ENCODE data around the gene C9orf40. TPM values are rescaled to one million over a fixed set of nuclear protein-coding genes. Genes with fewer than 3 reads are reported as not detected.

Gene C9orf40, protein sequence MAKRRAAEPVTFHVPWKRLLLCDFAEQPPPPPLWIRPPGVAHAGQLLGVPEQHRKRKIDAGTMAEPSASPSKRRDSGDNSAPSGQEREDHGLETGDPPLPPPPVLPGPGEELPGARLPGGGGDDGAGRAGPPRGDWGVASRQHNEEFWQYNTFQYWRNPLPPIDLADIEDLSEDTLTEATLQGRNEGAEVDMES
- total RNA-seq = 1 to 10 TPM; 1.9 to 2.5 TPM
- 4.4 to 6.6 reads per million in 2 donors for total RNA-seq

- no peaks in the 10 kb centered on the region for H3K9me3 ChIP-seq (ENCODE audit: control insufficient read depth, low read length, poor library complexity, severe bottlenecking)
- DNase-seq (peak; percentile 82 to 94 (median 84)), ATAC-seq (peak; percentile 90)
- peak within 1 kb of the TSS; percentile 92 for H3K27ac Mint-ChIP-seq
- no peaks in the 10 kb centered on the region for H3K27me3 Mint-ChIP-seq
- peaks cover 2% of the 10 kb centered on the region for H3K36me3 Mint-ChIP-seq (ENCODE audit: low read depth)
- H3K4me1 Mint-ChIP-seq = peaks cover 17% of the 10 kb centered on the region
- H3K4me3 Mint-ChIP-seq = peak within 1 kb of the TSS; percentile 98
Measured at GRCh38 chr9:74952201-74953151, at the start of gene C9orf40. Gene C9orf40 (minus strand): TSS chr9:74952912. CDS start chr9:74952611, 301 bp downstream.

DNA sequence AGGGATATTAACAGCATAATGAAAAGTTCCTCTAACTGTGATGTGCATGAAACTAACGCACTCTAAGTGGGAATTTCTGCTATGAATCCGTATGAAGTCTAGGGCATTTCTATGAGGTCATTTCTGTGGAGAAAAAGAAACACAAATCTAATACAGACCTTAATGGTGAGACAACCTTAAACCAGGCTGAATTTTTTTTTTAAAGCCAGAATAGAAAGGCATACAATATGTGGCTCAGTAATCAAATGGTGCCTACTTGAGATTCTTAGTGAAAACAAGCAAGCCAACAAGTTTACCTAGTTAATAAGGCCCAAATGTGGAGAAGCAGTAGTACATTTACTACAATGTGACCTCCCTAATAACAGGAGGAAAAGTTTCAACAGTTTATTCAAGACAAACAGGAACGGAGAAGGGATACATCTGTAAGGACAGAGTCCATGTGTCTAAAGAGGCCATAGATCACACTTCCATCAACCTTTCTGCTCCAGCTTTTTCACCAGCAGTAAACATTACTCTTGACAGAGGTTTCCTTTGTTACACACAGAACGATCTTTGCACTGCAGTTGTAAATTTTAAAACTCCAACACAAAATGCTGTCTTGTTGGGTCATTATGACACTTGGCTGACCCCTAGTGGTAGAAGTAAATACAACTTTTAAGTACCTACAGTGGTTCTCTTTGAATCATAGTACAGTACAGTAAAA lies 49.2 kb upstream of the C9orf40 start:
- Mint-ChIP-seq H3K4me3 (no peak overlapping the region), H3K27me3 (no peaks in the 10 kb centered on the region), H3K27ac (no peak overlapping the region), H3K4me1 (peaks cover 13% of the 10 kb centered on the region), H3K36me3 (ENCODE audit: low read depth) (peaks cover 11% of the 10 kb centered on the region)
- DNase-seq (no peak), ATAC-seq (peak; percentile 93)
- no peaks in the 10 kb centered on the region for H3K9me3 ChIP-seq (ENCODE audit: control insufficient read depth, low read length, poor library complexity, severe bottlenecking)

GRCh38 chr9:75000835-75001234 lies 48.1 kb upstream of the C9orf40 start:
- Mint-ChIP-seq H3K27me3 (no peaks in the 10 kb centered on the region), H3K27ac (no peak overlapping the region), H3K36me3 (ENCODE audit: low read depth) (peaks cover 11% of the 10 kb centered on the region), H3K4me1 (peaks cover 13% of the 10 kb centered on the region), H3K4me3 (no peak overlapping the region)
- no peaks in the 10 kb centered on the region for H3K9me3 ChIP-seq (ENCODE audit: control insufficient read depth, low read length, poor library complexity, severe bottlenecking)
- ATAC-seq (no peak), DNase-seq (no peak)

DNA sequence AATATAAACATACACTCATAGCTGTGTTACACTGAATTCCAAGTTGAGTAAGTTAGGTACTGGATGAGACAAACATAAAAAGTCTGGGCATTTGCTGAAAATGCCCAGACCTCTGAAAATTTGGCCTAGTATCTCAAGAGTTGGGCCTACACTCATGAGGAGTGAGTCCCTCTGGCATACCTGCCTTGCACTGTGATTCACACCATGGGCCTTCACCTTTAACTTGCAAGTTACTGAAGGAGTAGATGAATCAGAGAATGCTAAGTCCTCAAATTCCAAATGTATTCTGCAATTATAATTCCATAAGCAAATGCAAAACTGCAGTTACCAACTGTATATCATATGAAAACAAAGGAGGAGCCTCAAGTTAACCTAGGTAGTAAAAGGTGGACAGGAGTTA lies 32.3 kb upstream of the C9orf40 start:
- H3K4me3 Mint-ChIP-seq = no peak overlapping the region
- ATAC-seq (no peak), DNase-seq (no peak)
- H3K36me3 Mint-ChIP-seq (ENCODE audit: low read depth) = peaks cover 3% of the 10 kb centered on the region
- no peaks in the 10 kb centered on the region for H3K9me3 ChIP-seq (ENCODE audit: control insufficient read depth, low read length, poor library complexity, severe bottlenecking)
- H3K27me3 Mint-ChIP-seq = no peaks in the 10 kb centered on the region
- H3K27ac Mint-ChIP-seq = no peak overlapping the region
- H3K4me1 Mint-ChIP-seq = peaks cover 12% of the 10 kb centered on the region

DNA sequence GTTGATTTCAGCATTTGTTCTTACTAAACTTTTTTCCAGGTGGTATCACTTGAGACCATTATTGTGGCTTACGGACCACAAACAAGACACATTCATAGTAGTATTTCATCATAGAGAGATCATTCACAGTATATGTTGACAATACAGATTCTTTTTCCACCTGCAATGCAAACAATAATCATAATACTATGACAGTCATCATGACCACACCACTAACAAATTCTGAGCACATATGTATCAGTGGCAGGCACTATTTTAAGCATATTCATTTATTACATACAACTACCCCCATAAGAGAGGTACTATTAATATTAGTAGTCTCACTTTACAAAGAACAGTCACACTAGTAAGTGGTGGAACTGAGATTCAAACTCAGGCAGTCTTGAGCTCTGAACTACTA lies 31.0 kb upstream of the C9orf40 start:
- H3K4me3 Mint-ChIP-seq = no peak overlapping the region
- peaks cover 2% of the 10 kb centered on the region for H3K36me3 Mint-ChIP-seq (ENCODE audit: low read depth)
- no peaks in the 10 kb centered on the region for H3K27me3 Mint-ChIP-seq
- peaks cover 7% of the 10 kb centered on the region for H3K4me1 Mint-ChIP-seq
- ATAC-seq = no peak
- H3K9me3 ChIP-seq (ENCODE audit: control insufficient read depth, low read length, poor library complexity, severe bottlenecking) = no peaks in the 10 kb centered on the region
- H3K27ac Mint-ChIP-seq = no peak overlapping the region
- DNase-seq = no peak

GRCh38 chr9:74979844-74980243 lies 27.1 kb upstream of the C9orf40 start:
- Mint-ChIP-seq H3K4me1 (no peaks in the 10 kb centered on the region), H3K27ac (no peak overlapping the region)

DNA sequence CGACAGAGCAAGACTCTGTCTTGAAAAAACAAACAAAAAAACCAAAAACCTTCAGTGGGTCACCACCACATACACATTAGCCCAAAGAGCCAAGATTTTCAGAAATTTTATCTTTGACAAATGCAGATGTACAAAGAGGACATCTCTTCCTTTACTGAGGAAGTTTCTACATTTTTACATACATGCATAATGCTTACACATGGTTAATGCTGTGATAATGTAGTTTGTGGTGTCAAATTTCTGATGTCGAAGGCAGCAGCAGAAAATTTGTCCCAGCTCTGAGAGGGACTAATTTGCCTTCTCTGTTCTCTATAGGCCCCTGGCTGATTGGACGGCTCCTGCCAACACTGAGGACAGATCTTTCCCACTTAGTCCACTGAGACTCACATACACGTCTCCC lies 24.6 kb upstream of the C9orf40 start:
- H3K9me3 ChIP-seq (ENCODE audit: control insufficient read depth, low read length, poor library complexity, severe bottlenecking) = no peaks in the 10 kb centered on the region
- DNase-seq (no peak), ATAC-seq (no peak)
- Mint-ChIP-seq H3K4me3 (no peak overlapping the region), H3K27me3 (no peaks in the 10 kb centered on the region), H3K36me3 (ENCODE audit: low read depth) (no peaks in the 10 kb centered on the region), H3K27ac (no peak overlapping the region), H3K4me1 (peaks cover 7% of the 10 kb centered on the region)

More at GRCh38 chr9:74979844-74980243, 27.1 kb upstream of the C9orf40 start:
- no peak overlapping the region for H3K4me3 Mint-ChIP-seq
- DNase-seq = no peak
- no peak for ATAC-seq
- H3K9me3 ChIP-seq (ENCODE audit: control insufficient read depth, low read length, poor library complexity, severe bottlenecking) = no peaks in the 10 kb centered on the region
- H3K36me3 Mint-ChIP-seq (ENCODE audit: low read depth) = no peaks in the 10 kb centered on the region
- H3K27me3 Mint-ChIP-seq = no peaks in the 10 kb centered on the region

DNA sequence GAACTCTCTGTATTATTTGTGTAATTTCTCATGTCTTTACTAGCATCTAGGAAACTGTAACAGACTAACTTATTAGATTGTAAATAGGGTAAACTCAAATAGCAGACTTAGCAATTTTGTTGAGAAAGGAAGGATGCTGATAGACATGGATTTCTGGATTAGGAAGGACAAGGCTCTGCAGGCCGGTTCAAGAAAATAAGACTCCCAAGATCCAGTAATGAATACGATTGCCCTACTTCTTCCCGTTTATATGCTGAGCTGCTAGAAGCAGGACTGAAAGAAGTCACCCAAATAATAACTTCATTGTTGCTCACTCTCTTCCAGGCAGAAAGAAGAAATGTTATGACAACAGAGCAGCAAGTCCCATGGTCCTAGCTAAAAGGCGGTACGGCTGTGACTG lies 22.8 kb upstream of the C9orf40 start:
- ATAC-seq = no peak
- H3K9me3 ChIP-seq (ENCODE audit: control insufficient read depth, low read length, poor library complexity, severe bottlenecking) = no peaks in the 10 kb centered on the region
- H3K36me3 Mint-ChIP-seq (ENCODE audit: low read depth) = peaks cover 2% of the 10 kb centered on the region
- H3K4me3 Mint-ChIP-seq = no peak overlapping the region
- DNase-seq = no peak
- H3K27ac Mint-ChIP-seq = no peak overlapping the region
- no peaks in the 10 kb centered on the region for H3K27me3 Mint-ChIP-seq
- H3K4me1 Mint-ChIP-seq = peaks cover 7% of the 10 kb centered on the region

GRCh38 chr9:74974558-74974957 lies 21.8 kb upstream of the C9orf40 start:
- ATAC-seq = no peak
- DNase-seq = no peak
- no peak overlapping the region for H3K27ac Mint-ChIP-seq
- peaks cover 7% of the 10 kb centered on the region for H3K4me1 Mint-ChIP-seq
- H3K36me3 Mint-ChIP-seq (ENCODE audit: low read depth) = peaks cover 2% of the 10 kb centered on the region
- H3K9me3 ChIP-seq (ENCODE audit: control insufficient read depth, low read length, poor library complexity, severe bottlenecking) = no peaks in the 10 kb centered on the region
- H3K4me3 Mint-ChIP-seq = no peak overlapping the region
- H3K27me3 Mint-ChIP-seq = no peaks in the 10 kb centered on the region

GRCh38 chr9:74973714-74974113 lies 21.0 kb upstream of the C9orf40 start:
- ATAC-seq = no peak
- H3K9me3 ChIP-seq (ENCODE audit: control insufficient read depth, low read length, poor library complexity, severe bottlenecking) = no peaks in the 10 kb centered on the region
- Mint-ChIP-seq H3K4me1 (peaks cover 7% of the 10 kb centered on the region), H3K36me3 (ENCODE audit: low read depth) (peaks cover 4% of the 10 kb centered on the region), H3K4me3 (no peak overlapping the region), H3K27me3 (no peaks in the 10 kb centered on the region), H3K27ac (peak overlapping the region; percentile 39)
- DNase-seq = no peak

DNA sequence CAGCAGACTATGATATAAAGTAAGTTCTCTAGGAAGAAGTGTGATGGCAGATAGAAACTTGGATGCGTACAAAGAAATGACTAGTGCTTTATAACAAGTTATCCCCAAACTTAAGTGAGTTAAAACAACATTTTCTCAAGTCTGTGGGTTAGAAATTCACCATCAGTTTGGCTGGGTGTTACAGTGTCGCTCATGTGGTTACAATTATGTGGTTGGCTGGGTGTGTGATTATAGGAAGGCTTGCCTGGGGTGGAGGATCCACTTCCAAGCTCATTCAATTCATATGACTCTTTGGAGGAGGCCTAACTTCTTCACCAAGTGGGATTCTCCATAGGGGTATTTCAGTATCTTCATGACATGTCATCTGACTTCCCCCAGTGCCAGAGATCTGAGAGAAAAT lies 10.3 kb upstream of the C9orf40 start:
- Mint-ChIP-seq H3K4me1 (no peaks in the 10 kb centered on the region), H3K4me3 (no peak overlapping the region), H3K27ac (no peak overlapping the region), H3K27me3 (no peaks in the 10 kb centered on the region), H3K36me3 (ENCODE audit: low read depth) (peaks cover 2% of the 10 kb centered on the region)
- ATAC-seq (no peak), DNase-seq (no peak)
- no peaks in the 10 kb centered on the region for H3K9me3 ChIP-seq (ENCODE audit: control insufficient read depth, low read length, poor library complexity, severe bottlenecking)

DNA sequence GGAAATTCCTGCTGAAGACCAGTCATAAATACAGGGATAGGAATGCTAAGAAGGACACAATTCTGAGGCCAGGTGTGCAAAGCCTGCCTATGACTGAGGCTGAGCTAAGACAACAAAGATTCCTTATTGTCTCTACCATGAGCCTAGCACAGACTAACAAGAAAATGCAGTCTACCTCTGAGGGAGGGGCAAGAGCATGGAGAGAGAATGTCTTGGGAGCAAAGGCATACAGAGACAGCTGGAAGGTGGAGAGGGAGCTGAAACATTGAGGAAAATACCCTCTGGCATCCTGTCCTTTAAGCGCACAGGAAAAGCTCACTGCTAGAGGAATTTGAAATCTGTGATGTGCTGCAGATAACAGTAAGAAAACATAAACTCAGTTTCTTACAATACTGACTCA lies 8.8 kb upstream of the C9orf40 start:
- Mint-ChIP-seq H3K4me1 (peaks cover 2% of the 10 kb centered on the region), H3K27ac (no peak overlapping the region), H3K27me3 (no peaks in the 10 kb centered on the region), H3K36me3 (ENCODE audit: low read depth) (no peaks in the 10 kb centered on the region), H3K4me3 (no peak overlapping the region)
- H3K9me3 ChIP-seq (ENCODE audit: control insufficient read depth, low read length, poor library complexity, severe bottlenecking) = no peaks in the 10 kb centered on the region
- DNase-seq = no peak
- ATAC-seq = no peak

- ATAC-seq = no peak
- peaks cover 2% of the 10 kb centered on the region for H3K4me1 Mint-ChIP-seq
- no peaks in the 10 kb centered on the region for H3K36me3 Mint-ChIP-seq (ENCODE audit: low read depth)
- H3K27me3 Mint-ChIP-seq = no peaks in the 10 kb centered on the region
- no peak overlapping the region for H3K4me3 Mint-ChIP-seq
- no peak overlapping the region for H3K27ac Mint-ChIP-seq
- no peaks in the 10 kb centered on the region for H3K9me3 ChIP-seq (ENCODE audit: control insufficient read depth, low read length, poor library complexity, severe bottlenecking)
- no peak for DNase-seq
Measured at GRCh38 chr9:74960561-74960960, 7.8 kb upstream of the C9orf40 start.

Data from T-helper 17 cell (primary cell).